ENCODE results near the gene ATP1A1. TPM values are rescaled to one million over a fixed set of nuclear protein-coding genes. Genes with fewer than 3 reads are reported as not detected.

The ATP1A1 gene
- total and polyA plus RNA-seq, 4 donors = 68.6 to 128 (median 82.6) TPM

DNA sequence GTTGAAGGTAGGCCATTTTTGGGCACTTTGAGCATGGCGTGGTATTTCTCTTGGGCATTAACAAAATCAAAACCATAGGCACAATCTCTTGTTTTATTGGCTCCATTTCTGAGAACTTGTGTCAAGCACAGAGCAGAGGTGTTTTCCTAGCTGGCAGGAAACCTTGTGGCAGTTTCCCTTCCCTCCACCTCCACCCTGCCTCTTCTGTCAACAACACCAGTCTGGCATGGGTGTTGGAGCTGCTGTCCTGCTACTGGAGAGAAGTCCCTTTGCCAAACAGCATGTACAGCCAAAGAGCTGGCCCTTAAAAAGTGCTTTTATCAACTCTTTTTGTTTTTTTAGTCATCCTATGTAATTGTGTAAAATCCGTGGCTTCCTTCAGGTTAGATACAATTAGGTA lies 16.0 kb downstream of the ATP1A1 start (continued):
- TF ChIP-seq REST (IDR thresholded peaks at IDR 0.05) = no peak

- Histone ChIP-seq H3K9ac (ENCODE audit: low read depth in 1 of 2, low read length in 2 of 2) (no peak overlapping the region), H3K27ac (ENCODE audit: low read depth in 1 of 2, low read length in 2 of 2) (no peak overlapping the region), H3K27me3 (ENCODE audit: control insufficient read depth in 4 of 4, insufficient read depth in 4 of 4, low read length in 3 of 4) (no peaks in the 10 kb centered on the region), H3K4me1 (ENCODE audit: control insufficient read depth in 4 of 4, insufficient read depth in 4 of 4, low read length in 3 of 4) (peaks cover 3 to 45% (median 24%) of the 10 kb centered on the region in 4 donors), H3K36me3 (ENCODE audit: control insufficient read depth in 4 of 4, insufficient read depth in 3 of 4, low read depth in 1 of 4, low read length in 3 of 4) (peaks cover 9 to 76% (median 60%) of the 10 kb centered on the region in 4 donors), H3K9me3 (ENCODE audit: control insufficient read depth in 4 of 4, low read length in 3 of 4) (no peaks in the 10 kb centered on the region), H3K4me3 (ENCODE audit: low read depth in 1 of 3, low read length in 3 of 3) (no peak overlapping the region)
- no peak for DNase-seq (ENCODE audit: low spot score)
- TF ChIP-seq EGR1 (IDR thresholded peaks at IDR 0.05; ENCODE audit: low read depth in 2 of 2) (no peak), NR2F2 (IDR thresholded peaks at IDR 0.05) (no peak), JUND (IDR thresholded peaks at IDR 0.05) (no peak), HNF4A (conservative IDR thresholded peaks at IDR 0.05) (no peak), FOXA2 (IDR thresholded peaks at IDR 0.05) (no peak), REST (IDR thresholded peaks at IDR 0.05) (no peak), HNF4G (IDR thresholded peaks at IDR 0.05) (no peak), ZBTB33 (IDR thresholded peaks at IDR 0.05) (no peak)
- TF ChIP-seq, protein P1, sequence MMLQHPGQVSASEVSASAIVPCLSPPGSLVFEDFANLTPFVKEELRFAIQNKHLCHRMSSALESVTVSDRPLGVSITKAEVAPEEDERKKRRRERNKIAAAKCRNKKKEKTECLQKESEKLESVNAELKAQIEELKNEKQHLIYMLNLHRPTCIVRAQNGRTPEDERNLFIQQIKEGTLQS (IDR thresholded peaks at IDR 0.05) = no peak
- WGBS = 96% methylated on average over 6 of the region's 6 CpGs
Observed at GRCh38 chr1:116389686-116390085, 16.6 kb downstream of the ATP1A1 start.

GRCh38 chr1:116390195-116390594 lies 17.2 kb downstream of the ATP1A1 start:
- no peak for DNase-seq (ENCODE audit: low spot score)
- 93% methylated on average over 5 of the region's 5 CpGs for WGBS

More at GRCh38 chr1:116390195-116390594, 17.2 kb downstream of the ATP1A1 start:
- H3K9ac ChIP-seq (ENCODE audit: low read depth in 1 of 2, low read length in 2 of 2) = no peak overlapping the region
- H3K27ac ChIP-seq (ENCODE audit: low read depth in 1 of 2, low read length in 2 of 2) = no peak overlapping the region
- H3K36me3 ChIP-seq (ENCODE audit: control insufficient read depth in 4 of 4, insufficient read depth in 3 of 4, low read depth in 1 of 4, low read length in 3 of 4) = peaks cover 11 to 76% (median 63%) of the 10 kb centered on the region in 4 donors
- H3K27me3 ChIP-seq (ENCODE audit: control insufficient read depth in 4 of 4, insufficient read depth in 4 of 4, low read length in 3 of 4) = no peaks in the 10 kb centered on the region
- H3K9me3 ChIP-seq (ENCODE audit: control insufficient read depth in 4 of 4, low read length in 3 of 4) = no peaks in the 10 kb centered on the region
- peaks cover 3 to 45% (median 24%) of the 10 kb centered on the region in 4 donors for H3K4me1 ChIP-seq (ENCODE audit: control insufficient read depth in 4 of 4, insufficient read depth in 4 of 4, low read length in 3 of 4)
- TF ChIP-seq FOXA1 (IDR thresholded peaks at IDR 0.05) = no peak
- TF ChIP-seq GABPA (IDR thresholded peaks at IDR 0.05 in 1 of 2, conservative IDR thresholded peaks at IDR 0.05 in 1 of 2) = no peak
- TF ChIP-seq ZBTB33 (IDR thresholded peaks at IDR 0.05) = no peak
- TF ChIP-seq HNF4A (conservative IDR thresholded peaks at IDR 0.05) = no peak
- no peak overlapping the region for H3K4me3 ChIP-seq (ENCODE audit: low read depth in 1 of 3, low read length in 3 of 3)
